NCI-H1092 treated with DMSO at 0.1 percent for 48 hours (cell line): ENCODE measurements around the gene TMEM178B.

ENCODE experiments used
- DNase-seq: peaks from one replicate; lab custom pipeline; 2025; lab: John Stamatoyannopoulos, UW

TMEM178B gene

GRCh38 chr7:141221007-141221612 is 147.2 kb downstream of the TMEM178B start:
- no peak for DNase-seq

DNA sequence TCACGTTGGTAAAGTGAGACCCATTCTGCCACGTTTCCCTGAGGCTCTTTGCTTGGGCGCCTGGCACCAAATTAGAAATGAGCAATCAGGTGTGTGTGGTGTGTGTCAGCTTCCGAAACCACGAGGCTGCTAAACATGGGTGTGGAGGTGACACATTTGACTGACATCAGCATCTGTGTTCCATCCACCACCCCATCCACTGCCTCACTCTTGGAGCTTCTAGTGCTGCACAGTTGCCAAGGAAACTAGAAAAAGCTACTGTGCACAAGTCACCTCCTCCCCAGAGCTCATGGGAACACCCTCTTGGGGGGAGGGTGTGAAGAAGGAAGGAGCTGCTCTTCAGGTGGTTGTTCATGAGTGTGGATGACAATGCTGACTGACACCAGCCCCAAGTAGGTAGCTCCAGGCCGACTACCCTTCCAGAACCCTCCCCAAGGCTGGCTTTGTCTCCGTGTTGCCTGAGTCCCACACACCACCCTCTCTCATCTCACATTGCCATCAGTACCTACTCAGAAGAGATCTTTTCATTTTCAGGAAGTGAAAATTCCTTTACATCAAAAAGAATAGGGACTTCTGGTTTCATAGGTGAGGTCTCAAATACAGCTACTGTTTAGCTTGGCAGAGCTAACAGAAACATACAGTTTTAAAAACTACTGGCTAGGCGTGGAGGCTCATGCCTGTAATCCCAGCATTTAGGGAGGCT is 152.2 kb downstream of the TMEM178B start:
- DNase-seq: no peak

GRCh38 chr7:141227454-141227853 is 153.6 kb downstream of the TMEM178B start:
- DNase-seq: no peak

DNA sequence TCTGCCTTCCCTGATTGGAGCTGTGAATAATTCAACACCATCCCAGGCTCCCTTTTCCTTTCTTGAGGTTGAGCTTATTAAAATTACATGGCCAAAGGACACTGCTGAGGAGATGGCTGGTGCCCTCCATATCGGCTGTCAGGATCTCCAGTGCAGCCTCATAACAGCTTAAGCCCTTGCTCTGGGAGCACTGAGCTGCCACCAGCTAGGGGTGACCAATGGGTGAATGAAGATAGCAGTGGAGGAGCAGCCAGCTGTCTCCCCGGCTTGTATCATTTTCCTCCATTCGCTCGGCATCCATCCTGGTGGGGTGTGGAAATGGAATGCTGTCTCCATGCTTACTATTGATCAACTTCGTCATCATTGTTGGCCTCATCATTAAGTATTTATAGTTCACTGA is 154.6 kb downstream of the TMEM178B start:
- DNase-seq: no peak

DNA sequence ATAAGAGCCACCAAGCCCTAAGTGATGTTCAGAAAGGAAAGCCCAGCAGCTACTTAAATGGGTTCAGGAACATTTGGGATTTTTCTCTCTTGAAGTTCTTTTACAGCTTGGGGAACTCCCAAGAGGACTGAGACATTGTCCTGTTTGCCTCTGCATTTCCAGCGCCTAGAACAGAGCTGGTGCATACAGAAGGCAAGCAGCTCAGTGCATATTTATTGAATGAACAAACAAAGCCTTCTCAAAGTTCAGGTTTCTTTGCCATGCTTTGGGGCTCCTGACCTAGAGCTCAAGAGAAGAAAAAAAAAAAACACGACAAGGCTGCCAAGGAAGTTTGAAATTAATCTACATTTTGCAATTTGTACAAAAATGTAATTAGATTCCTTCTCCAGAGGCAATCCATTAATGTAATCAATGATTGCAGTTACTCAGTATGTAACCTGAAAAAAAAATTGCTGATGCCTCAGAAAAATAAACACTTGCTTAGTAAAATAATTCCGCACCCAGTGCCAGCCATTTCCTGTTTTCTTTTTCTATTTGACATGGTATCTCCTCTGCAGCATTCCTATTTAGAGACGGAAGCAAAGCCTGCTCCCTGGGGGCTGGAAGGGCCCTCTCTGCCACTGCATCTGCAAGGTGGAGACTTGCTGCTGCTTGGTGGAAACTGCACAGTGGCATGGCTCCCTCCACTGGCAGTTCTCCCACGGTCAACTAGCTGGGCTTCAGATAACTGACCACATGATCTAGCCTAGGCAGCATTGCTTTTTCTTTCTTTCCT is 157.3 kb downstream of the TMEM178B start:
- peak; percentile 46 for DNase-seq

DNA sequence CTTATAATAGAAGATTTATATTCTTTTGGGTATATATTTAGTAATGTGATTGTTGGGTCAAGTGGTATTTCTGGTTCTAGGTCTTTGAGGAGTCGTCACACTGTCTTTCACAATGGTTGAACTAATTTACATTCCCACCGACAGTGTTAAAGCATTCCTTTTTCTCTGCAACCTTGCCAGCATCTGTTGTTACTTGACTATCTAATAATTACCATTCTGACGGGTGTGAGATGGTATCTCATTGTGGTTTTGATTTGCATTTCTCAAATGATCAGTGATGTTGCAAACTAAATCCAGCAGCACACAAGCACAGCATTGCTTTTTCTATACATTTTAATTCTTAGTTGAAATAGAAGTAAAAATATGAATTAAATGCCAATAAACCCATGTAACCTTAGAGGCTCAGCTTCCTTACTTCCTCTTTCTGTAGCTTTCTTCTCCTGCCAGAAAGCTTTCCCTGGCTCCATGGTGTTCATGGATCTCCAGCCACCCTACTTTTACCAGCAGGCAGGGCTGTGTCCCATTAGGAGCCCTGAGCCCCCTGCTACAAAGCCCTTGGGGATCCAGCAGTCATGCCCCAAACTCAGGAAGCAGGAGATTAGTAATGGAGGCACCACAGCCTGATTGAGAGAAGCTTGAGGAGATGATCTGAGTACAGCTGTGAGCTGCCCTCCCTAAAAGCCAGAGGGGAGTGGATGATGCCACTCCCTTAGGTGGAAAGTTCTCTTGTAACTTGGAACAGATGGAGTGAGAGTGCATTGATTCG is 158.6 kb downstream of the TMEM178B start:
- DNase-seq: no peak

GRCh38 chr7:141234335-141235105 is 160.7 kb downstream of the TMEM178B start:
- no peak for DNase-seq

- no peak for DNase-seq
Measured at GRCh38 chr7:141235656-141236055, 161.8 kb downstream of the TMEM178B start.

GRCh38 chr7:141238596-141239243 is 164.9 kb downstream of the TMEM178B start:
- DNase-seq: no peak

- no peak for DNase-seq
Measured at GRCh38 chr7:141239661-141240060, 165.8 kb downstream of the TMEM178B start.

- no peak for DNase-seq
Measured at GRCh38 chr7:141242568-141242967, 168.7 kb downstream of the TMEM178B start.

DNA sequence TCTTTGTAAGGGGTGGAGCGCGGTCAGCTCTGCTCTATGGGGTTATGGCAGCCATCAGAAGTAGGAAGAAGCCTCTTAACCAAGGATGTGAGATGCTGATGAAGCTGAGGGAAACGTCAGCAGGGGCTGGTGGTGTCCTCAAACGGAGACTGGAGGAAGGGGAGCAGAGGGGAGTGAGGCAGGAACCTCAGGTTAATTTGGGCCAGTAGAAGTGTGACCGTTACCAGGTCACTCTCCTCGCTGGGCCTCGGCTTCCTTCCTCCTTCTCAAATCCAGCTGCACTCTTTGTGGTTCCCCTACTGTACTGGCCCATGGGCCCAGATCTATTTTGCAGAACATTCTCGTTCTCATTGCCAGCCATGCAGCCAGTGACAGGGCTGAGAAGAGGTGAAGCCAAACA is 169.5 kb downstream of the TMEM178B start:
- no peak for DNase-seq

DNA sequence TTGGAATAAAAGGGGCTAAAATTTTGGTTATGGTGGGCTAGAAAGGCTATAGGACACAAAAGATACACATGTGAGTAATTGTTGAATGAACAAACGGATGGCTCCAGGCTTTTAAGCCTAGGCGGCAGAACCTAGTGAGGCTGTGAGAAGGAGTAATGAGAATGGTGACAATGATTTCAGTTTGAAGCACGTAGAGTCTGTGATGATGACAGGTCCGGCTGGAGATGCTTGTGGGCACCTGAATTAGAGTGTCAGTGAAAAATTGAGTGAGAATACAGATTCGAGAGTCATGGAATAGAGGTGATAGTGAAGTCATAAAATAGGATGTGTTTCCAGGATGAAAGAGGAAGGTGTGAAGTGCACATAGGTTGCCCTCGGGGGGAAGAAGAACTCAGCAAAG is 170.6 kb downstream of the TMEM178B start:
- no peak for DNase-seq

- no peak for DNase-seq
Measured at GRCh38 chr7:141246426-141246825, 172.6 kb downstream of the TMEM178B start.

DNA sequence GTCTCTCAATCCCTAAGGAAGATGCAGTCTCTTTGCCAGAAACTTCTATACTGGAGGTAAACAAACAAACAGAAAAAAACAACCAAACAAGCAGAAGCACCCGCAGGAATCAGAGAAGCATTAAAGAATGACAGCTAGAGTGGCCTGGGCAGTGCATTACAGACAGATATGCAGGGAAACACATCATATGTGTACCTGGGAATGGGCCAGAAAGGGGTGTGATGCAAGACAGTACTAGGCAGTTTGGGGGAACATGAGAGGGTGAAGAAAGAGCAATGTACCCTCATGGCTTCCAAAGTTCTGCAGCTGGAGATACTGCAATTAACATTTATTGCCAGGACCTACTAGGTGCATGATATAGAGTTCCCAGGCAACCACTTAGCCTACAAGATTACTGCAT is 177.3 kb downstream of the TMEM178B start:
- DNase-seq: no peak

- DNase-seq: no peak
Measured at GRCh38 chr7:141251957-141252356, 178.1 kb downstream of the TMEM178B start.

- DNase-seq: no peak
Measured at GRCh38 chr7:141257597-141257996, 183.7 kb downstream of the TMEM178B start.

- no peak for DNase-seq
Measured at GRCh38 chr7:141258559-141258958, 184.7 kb downstream of the TMEM178B start.

- DNase-seq: no peak
Measured at GRCh38 chr7:141262101-141263090, 188.5 kb downstream of the TMEM178B start.

DNA sequence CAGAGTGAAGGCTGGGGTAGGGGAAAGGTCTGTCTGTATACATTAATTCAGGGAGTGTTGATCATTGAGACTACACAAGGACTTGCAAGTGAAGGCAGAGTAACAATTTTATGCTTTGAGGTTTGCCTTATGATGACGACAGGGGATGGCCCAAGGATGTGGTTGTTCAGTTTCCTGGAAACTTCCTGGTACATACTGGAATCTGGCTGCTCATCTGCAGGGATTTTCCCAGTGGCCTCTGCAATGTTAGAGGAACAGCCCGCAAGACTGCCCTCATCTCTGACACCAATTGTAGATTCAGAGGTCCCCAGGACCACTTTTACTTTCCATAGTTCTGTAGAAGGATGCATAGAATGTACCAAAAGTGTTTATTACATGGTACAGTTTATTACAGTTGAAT is 189.6 kb downstream of the TMEM178B start:
- DNase-seq: no peak
